Activated naive CD8-positive, alpha-beta T cell (primary cell): ENCODE measurements around the gene FKBP1A.

Experiments used
- H3K27ac Mint-ChIP-seq: one replicate; pipeline ENCODE4 v1.8.0; 2021; ENCODE audit warnings: mixed read lengths
- H3K27me3 Mint-ChIP-seq: one replicate; pipeline ENCODE4 v1.8.0; 2021; ENCODE audit warnings: mixed read lengths
- H3K36me3 Mint-ChIP-seq: one replicate; pipeline ENCODE4 v1.8.0; 2021; ENCODE audit warnings: mixed read lengths
- H3K4me1 Mint-ChIP-seq: one replicate; pipeline ENCODE4 v1.8.0; 2021; ENCODE audit warnings: low read depth, mixed read lengths
- H3K4me3 Mint-ChIP-seq: one replicate; pipeline ENCODE4 v1.8.0; 2021; ENCODE audit warnings: mild to moderate bottlenecking, mixed read lengths
- H3K9me3 Mint-ChIP-seq: one replicate; pipeline ENCODE4 v1.8.0; 2021; ENCODE audit warnings: low read depth, mixed read lengths

The FKBP1A gene

DNA sequence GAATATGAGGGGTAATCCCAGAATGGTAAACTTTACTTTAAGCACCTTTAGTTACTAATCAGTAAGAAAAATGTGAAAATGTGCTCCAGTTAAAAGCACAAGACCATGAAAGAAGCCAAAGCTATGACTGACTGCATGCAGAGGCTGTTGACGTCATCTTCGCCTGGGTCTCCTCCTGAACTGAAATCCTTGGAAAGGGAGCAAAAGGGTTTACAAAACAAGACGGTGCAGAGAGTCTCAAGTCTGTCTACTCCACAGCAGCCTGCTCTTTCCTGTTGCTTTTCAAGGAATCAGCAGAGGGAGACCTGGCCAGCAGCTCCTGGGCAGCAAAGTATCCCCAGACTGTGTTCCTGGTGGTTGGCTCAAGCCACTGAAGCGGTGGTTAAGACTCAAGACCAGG, 10.2 kb downstream of the FKBP1A start:
- H3K4me1 Mint-ChIP-seq = peaks cover 95% of the 10 kb centered on the region
- H3K36me3 Mint-ChIP-seq = no peaks in the 10 kb centered on the region
- peak overlapping the region; percentile 18 for H3K27ac Mint-ChIP-seq
- no peaks in the 10 kb centered on the region for H3K27me3 Mint-ChIP-seq
- H3K4me3 Mint-ChIP-seq = no peak overlapping the region
- no peaks in the 10 kb centered on the region for H3K9me3 Mint-ChIP-seq

DNA sequence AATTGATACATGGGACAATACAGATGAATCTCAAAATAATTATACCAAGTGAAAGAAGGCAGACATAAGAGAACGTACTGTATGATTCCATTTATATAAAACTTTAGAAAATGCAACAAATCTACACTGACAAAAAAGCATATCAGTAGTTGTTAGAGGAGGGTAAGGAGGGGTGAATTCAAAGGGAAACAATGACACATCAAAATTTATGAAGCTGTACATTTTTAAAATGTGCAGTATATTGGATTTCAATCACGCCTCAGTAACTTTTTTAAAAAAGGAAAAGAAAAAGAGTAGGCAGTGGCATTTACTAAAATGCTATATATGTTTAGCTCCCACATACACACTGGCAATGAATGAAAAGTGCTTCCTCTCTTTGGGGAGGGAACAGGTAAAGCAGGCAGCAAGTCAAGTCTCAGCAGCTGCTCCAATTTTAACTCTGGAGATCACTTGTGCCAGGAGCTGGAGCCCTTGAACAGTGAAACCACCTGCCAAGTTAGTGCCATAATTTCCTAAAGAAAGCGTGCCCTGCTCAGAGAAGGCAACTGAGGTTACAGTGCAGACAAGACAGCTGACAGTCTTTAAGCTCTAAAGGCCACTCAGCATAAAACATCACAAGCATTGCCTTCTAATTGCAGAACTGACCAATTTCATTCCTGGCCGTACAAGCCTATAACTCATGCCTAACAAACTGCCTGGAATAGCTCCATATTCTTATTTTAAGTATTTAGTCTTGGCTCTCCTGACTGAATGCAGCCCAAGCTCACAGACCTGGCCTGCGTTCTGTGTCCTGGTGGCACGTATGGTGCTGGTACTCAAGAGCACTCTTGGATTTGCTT, 10.9 kb downstream of the FKBP1A start:
- Mint-ChIP-seq H3K4me3 (peak overlapping the region; percentile 56), H3K36me3 (peaks cover 2% of the 10 kb centered on the region), H3K27ac (peak overlapping the region; percentile 64), H3K4me1 (peaks cover 96% of the 10 kb centered on the region), H3K27me3 (no peaks in the 10 kb centered on the region), H3K9me3 (no peaks in the 10 kb centered on the region)

DNA sequence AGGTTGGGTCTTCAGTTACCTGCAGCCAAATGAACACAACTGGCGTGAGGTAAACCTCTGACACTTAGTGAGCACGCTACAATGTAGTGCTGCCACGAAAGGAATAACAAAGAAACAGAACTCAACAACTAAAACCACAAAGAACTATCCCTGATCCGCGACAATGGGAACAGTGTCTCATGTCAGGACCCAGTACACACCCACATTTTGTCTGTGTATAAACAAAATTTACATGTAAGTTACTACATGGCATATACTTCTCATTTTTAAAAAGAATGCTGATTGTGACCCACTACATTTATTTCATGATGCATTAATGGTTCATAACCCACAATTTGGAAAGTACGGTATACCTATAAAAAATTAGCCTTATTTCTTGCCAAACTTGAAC, 14.1 kb downstream of the FKBP1A start:
- Mint-ChIP-seq H3K4me1 (peaks cover 93% of the 10 kb centered on the region), H3K36me3 (peaks cover 5% of the 10 kb centered on the region), H3K4me3 (peak overlapping the region; percentile 54), H3K9me3 (no peaks in the 10 kb centered on the region), H3K27ac (peak overlapping the region; percentile 86), H3K27me3 (no peaks in the 10 kb centered on the region)

DNA sequence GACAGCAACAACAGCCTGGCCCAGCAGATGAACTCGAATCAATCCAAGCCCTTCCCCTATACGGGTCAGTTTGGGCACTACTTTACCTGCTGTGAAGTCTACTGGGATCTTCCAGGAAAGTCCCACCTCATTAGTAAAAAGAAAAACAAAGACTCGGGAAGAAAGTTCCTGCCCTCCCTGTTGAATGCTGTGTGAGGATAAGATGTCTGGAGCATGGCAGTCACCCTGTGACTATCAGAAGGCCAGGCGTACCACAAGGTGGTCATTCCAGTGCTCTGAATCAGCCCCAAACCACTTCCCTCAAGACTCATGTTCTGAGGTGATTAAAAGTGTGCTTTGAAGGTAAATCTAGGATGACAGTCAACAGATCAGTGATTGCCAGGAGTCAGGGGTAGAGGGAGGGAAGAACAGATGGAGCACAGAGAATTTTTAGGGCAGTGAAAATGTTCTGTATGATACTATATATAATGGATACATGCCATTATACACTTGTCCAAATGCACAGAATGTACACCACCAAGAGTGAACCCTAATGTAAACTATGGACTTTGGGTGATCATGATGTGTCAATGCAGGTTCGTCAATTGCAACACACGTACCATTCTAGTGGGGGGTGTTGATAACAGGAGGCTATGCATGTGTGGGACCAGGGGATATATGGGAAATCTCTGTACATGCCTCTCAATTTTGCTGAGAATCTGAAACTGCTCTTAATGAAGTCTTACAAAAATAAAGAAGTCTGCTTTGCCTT, 14.7 kb downstream of the FKBP1A start:
- Mint-ChIP-seq H3K36me3 (peaks cover 7% of the 10 kb centered on the region), H3K4me3 (peak overlapping the region; percentile 54), H3K9me3 (no peaks in the 10 kb centered on the region), H3K4me1 (peaks cover 94% of the 10 kb centered on the region), H3K27me3 (no peaks in the 10 kb centered on the region), H3K27ac (peak overlapping the region; percentile 86)

DNA sequence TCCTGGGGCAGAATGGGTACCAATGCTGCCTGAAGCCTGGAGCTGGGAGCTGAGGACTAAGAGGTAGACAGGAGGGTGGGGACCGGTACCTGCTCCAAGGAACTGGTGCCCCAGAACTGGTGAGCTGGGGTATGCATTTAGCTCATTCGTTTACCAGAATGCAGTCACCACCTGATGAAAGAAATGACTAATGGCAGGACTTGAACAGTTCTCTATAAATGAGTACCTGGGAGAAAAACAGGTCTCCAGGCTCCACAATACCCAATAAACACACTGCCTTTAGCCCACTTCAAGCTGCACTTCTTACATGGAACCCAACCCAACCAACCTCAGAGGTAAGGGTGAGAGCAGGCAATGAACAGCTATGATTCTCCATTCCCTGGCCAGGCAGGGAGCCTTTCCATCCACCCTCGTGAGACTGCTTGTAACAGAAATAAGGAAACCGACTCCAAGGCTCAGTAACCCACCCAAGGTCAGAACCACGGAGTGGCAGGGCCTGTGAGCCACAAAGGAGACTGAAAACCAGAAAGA, 15.4 kb downstream of the FKBP1A start:
- Mint-ChIP-seq H3K27me3 (no peaks in the 10 kb centered on the region), H3K4me1 (peaks cover 91% of the 10 kb centered on the region), H3K27ac (peak overlapping the region; percentile 86), H3K4me3 (peak overlapping the region; percentile 54), H3K9me3 (no peaks in the 10 kb centered on the region), H3K36me3 (peaks cover 7% of the 10 kb centered on the region)

DNA sequence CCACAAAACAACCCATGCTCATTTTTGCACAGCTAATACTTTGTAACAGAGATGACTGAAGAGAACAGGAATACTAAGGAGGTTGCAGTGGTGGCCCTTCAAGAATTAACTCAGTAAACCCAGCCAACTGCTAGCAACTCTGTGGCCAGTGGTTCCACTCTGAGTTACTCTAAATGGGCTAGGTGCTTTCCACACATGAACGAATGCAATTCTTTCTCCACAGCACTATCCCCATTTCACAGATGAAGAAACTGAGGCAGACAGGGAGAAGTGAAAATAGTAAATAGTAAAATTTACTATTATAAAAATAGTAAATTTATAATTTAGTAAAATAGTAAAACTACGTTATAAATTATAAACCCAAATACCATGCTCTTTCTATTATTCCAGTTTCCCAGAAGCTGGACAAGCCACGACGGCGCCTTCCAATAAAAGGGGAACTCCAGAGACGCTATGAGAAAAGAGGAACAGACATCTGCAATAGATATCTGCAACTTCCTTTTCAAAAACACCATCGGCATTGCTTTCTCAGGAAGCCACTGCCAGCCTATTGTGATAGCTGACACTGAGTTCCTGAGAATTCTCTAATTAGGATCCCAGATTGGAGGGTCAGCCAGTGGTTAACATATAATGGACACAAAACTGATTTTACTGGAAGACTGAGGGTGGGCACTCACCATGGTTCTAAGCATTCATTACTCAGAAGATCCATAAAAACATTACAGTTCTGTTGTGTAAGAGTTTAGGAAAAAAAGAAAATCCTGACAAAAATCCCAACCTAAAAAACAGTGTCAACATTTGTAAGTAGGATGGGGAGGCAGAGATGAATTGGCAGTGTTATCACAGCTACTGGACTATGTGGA, 16.2 kb downstream of the FKBP1A start:
- Mint-ChIP-seq H3K27me3 (no peaks in the 10 kb centered on the region), H3K4me1 (peaks cover 91% of the 10 kb centered on the region), H3K4me3 (peak overlapping the region; percentile 38), H3K27ac (peak overlapping the region; percentile 86), H3K36me3 (peaks cover 7% of the 10 kb centered on the region), H3K9me3 (no peaks in the 10 kb centered on the region)

DNA sequence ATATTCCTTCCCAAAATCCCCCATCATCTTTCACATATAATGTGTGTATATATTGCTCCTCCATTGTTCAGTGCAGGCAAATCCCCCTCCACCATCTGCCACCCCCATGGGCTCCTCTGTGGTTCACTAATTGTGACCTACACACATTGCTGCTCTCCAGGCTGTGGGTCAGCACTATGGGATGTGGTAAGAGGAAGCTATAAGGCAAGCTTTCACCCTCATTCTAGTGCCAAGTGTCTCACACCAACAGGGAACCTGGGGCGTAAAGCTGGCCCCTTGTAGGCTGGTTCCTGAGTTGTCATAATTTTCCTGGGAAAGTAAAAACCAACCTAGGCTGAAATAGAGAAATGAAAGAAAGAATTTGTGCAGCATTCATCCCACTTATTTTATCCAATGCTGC, 16.8 kb downstream of the FKBP1A start:
- no peaks in the 10 kb centered on the region for H3K9me3 Mint-ChIP-seq
- no peaks in the 10 kb centered on the region for H3K27me3 Mint-ChIP-seq
- H3K4me1 Mint-ChIP-seq = peaks cover 88% of the 10 kb centered on the region
- peak overlapping the region; percentile 37 for H3K27ac Mint-ChIP-seq
- H3K4me3 Mint-ChIP-seq = peak overlapping the region; percentile 30
- peaks cover 7% of the 10 kb centered on the region for H3K36me3 Mint-ChIP-seq

DNA sequence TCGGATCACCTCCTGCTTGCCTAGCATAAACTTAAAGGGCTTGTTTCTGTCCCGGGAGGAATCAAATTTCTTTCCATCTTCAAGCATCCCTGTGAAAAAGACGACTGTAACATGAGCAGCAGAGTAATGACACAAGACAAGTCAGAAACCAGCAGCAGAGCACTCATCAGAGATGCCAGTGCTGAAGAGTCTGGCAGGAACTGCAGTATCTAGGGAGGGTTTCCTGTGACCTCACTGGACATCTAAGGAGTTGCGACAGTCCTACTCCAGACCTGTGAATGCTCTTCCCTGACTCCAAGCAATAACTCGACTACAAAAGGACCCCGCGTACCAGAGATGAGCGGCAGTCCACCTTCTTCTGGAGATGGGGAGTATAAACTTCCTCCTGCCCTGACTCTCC, 17.3 kb downstream of the FKBP1A start:
- Mint-ChIP-seq H3K9me3 (no peaks in the 10 kb centered on the region), H3K36me3 (peaks cover 7% of the 10 kb centered on the region)

DNA sequence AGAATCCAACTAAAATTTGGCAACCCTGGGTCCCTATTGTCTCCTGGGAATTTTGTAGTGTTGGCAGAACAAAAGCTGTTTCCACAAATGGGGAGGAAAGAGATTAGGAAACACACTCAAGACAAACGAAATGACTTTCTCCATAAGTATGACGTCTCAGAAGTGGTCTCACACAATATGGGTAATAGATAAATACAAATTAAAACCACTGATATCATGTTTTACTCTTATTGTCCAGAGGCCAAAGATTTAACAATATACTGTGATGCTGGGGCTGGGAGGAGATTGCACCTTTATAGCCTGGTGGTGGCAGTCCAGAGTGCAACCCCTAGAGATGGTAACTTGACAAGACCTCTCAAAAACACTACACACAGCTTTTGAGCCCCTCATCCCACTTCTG, 18.6 kb downstream of the FKBP1A start:
- no peak overlapping the region for H3K4me3 Mint-ChIP-seq
- peak overlapping the region; percentile 17 for H3K27ac Mint-ChIP-seq
- H3K27me3 Mint-ChIP-seq = no peaks in the 10 kb centered on the region
- H3K36me3 Mint-ChIP-seq = peaks cover 7% of the 10 kb centered on the region
- peaks cover 72% of the 10 kb centered on the region for H3K4me1 Mint-ChIP-seq
- no peaks in the 10 kb centered on the region for H3K9me3 Mint-ChIP-seq

More for the DNA sequence above, 17.3 kb downstream of the FKBP1A start:
- H3K4me3 Mint-ChIP-seq = no peak overlapping the region
- H3K27me3 Mint-ChIP-seq = no peaks in the 10 kb centered on the region
- peak overlapping the region; percentile 50 for H3K27ac Mint-ChIP-seq
- peaks cover 83% of the 10 kb centered on the region for H3K4me1 Mint-ChIP-seq

DNA sequence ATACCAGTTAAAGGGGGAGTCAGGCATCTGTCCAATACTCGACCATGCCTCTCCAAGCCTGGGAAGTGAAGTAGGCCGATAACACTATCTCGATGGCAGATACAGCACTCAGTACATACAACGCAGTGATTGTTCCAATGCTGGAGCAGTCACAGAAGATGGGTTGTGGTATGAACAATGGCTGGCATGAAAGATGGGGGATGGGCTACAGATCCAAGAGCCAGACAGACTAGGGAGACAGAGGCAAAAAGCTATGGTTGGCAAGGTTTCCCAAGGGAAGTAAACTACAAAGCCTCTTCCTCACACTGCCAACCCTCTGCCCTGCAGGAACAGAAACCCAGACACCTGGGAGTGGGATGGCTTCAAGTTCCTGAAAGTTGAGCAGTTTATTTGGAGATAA, 19.2 kb downstream of the FKBP1A start:
- Mint-ChIP-seq H3K9me3 (no peaks in the 10 kb centered on the region), H3K4me1 (peaks cover 66% of the 10 kb centered on the region), H3K27me3 (no peaks in the 10 kb centered on the region), H3K36me3 (peaks cover 7% of the 10 kb centered on the region), H3K4me3 (no peak overlapping the region), H3K27ac (peak overlapping the region; percentile 38)

DNA sequence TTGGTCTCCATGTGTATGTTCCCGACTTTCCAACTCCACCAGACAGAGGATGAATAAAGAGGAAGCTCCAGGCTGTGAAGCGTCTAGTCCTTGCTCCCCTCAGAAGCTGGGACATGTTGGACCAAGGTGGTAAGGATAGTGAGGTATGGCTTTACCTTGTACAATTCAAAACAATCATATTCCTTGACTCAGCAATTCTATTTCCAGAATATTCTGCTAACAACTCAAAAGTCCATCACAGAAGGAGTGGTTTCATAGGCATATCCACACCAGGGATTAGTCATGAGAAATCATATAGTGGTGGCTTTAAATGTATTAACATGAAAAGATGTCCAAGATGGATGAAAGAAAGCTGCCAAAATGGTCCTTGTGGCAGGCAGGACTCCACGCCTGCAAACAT, 19.8 kb downstream of the FKBP1A start:
- H3K36me3 Mint-ChIP-seq = peaks cover 11% of the 10 kb centered on the region
- no peaks in the 10 kb centered on the region for H3K27me3 Mint-ChIP-seq
- H3K4me1 Mint-ChIP-seq = peaks cover 60% of the 10 kb centered on the region
- no peak overlapping the region for H3K4me3 Mint-ChIP-seq
- peak overlapping the region; percentile 70 for H3K27ac Mint-ChIP-seq
- no peaks in the 10 kb centered on the region for H3K9me3 Mint-ChIP-seq

DNA sequence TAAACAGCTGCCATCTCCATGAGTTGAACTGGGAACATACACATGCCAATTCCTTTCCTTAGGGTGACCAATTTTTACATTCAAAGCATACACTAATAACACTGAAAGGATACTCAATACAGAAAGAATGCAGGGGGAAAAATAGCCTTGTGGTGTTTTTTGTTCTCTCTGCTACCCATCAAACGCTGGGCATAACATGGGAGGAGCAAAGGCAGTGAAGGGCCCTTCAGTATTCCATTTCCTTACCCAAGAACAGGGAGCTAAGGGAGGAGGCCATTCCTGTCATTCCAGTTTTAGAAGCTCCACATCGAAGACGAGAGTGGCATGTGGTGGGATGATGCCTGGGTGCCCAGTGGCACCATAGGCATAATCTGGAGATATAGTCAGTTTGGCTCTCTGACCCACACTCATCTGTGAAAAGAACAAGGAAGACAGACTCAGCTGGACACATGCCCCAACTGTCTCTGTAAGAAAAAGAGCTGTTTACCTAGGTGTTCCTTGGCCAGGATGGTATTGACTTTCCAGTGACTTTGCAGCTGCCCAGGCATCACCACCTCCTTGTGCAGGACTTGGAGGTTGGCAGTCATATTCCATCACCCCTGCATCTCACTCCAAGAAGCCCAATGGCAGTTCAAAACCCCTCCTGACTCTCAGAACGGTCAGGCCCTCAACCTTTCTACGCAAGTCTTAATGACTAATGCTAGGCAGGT, 20.9 kb downstream of the FKBP1A start:
- H3K36me3 Mint-ChIP-seq = peaks cover 16% of the 10 kb centered on the region
- H3K4me3 Mint-ChIP-seq = no peak overlapping the region
- peak overlapping the region; percentile 54 for H3K27ac Mint-ChIP-seq
- H3K4me1 Mint-ChIP-seq = peaks cover 52% of the 10 kb centered on the region
- H3K27me3 Mint-ChIP-seq = no peaks in the 10 kb centered on the region
- H3K9me3 Mint-ChIP-seq = no peaks in the 10 kb centered on the region

DNA sequence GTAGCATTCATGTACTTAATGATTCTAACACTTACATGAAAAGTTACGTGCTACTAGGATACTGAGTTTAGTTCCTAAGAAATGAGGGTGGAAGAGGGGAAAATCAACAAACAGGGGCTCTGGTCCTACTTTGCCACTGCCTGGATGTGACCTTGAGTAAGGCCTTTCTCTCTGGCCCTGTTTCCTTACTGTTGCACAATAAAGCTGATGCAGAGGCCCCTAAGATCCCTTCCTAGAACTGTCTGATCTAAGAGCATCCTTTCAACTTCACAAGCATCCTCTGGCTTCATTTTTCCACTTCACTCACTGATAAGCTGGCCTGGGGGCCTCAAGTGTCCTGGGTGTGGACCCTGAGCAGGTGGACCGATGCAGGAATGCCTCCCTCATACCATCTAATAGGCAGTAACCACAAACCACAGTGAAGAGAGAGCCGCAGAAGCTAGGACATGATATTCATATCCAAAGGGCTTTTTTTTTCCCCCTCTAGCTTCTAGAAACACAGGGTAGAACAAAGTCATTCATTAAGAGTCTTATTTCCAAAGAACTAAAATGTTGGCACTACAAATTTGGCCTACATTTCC, 21.6 kb downstream of the FKBP1A start:
- H3K4me1 Mint-ChIP-seq = peaks cover 46% of the 10 kb centered on the region
- no peaks in the 10 kb centered on the region for H3K27me3 Mint-ChIP-seq
- no peak overlapping the region for H3K4me3 Mint-ChIP-seq
- H3K27ac Mint-ChIP-seq = peak overlapping the region; percentile 68
- H3K9me3 Mint-ChIP-seq = no peaks in the 10 kb centered on the region
- H3K36me3 Mint-ChIP-seq = peaks cover 15% of the 10 kb centered on the region
